Endothelial cell of umbilical vein (primary cell): Measurements from ENCODE around the gene CARD9. TPM values are rescaled to one million over a fixed set of nuclear protein-coding genes. Genes with fewer than 3 reads are reported as not detected.

Source experiments
- BruUV-seq: library from RNA; stranded (reverse); fragments of 400-500 nt; replicated peaks from 2 replicates; lab custom pipeline; 2021; lab: Mats Ljungman, UMichigan
- CTCF ChIA-PET: fragments of 300-600, 350-600 bp; sonication (Branson Sonifier 250); formaldehyde crosslinking; loops from one replicate; lab custom pipeline; 2021; ENCODE audit warnings: antibody characterized with exemption, inconsistent platforms; lab: Charles Lee
- POLR2A ChIA-PET: fragments of 300-600, 350-600 bp; sonication (Branson Sonifier 250); formaldehyde crosslinking; loops from one replicate; lab custom pipeline; 2021; ENCODE audit warnings: antibody characterized with exemption, inconsistent platforms; lab: Charles Lee
- DNase-seq: peaks from one replicate; pipeline ENCODE4 v3.0.0-alpha.2; 2011; ENCODE audit warnings: low read depth, low spot score
- FAIRE-seq: peaks from 2 replicates; lab custom pipeline; 2011; peaks lifted over from hg19 to GRCh38; lab: Jason Lieb, UNC
- H2AFZ ChIP-seq: 2 replicates; pipeline ENCODE4 v1.6.0; 2012; ENCODE audit warnings: low read depth, low read length, control low read depth, inconsistent platforms
- H3K27ac ChIP-seq: 2 replicates; pipeline ENCODE4 v1.5.1; 2011; ENCODE audit warnings: low read depth, mild to moderate bottlenecking, control low read depth, low read length, moderate library complexity; ENCODE audit not compliant: insufficient read depth
- H3K27me3 ChIP-seq, 2 experiments: 2 replicates each; pipeline versions ENCODE4 v1.6.0 to v1.6.1; 2011; ENCODE audit warnings: low read length in 2 of 2, mixed read lengths in 1 of 2; ENCODE audit not compliant: control insufficient read depth in 2 of 2, insufficient read depth in 2 of 2
- H3K36me3 ChIP-seq, 2 experiments: 2 replicates in 1 of 2; 3 replicates in 1 of 2; pipeline ENCODE4 v1.5.1; 2011; ENCODE audit warnings: low read length in 2 of 2, mild to moderate bottlenecking in 1 of 2, moderate library complexity in 1 of 2; ENCODE audit not compliant: control insufficient read depth in 2 of 2, insufficient read depth in 2 of 2; ENCODE audit errors: extremely low read depth in 1 of 2
- H3K4me1 ChIP-seq: 3 replicates; pipeline ENCODE4 v1.5.1; 2011; ENCODE audit warnings: mild to moderate bottlenecking, low read length; ENCODE audit not compliant: control insufficient read depth, insufficient read depth; ENCODE audit errors: extremely low read depth
- H3K4me2 ChIP-seq: 2 replicates; pipeline ENCODE4 v1.6.1; 2011; ENCODE audit warnings: low read length, control low read depth, mixed read lengths; ENCODE audit not compliant: insufficient read depth
- H3K4me3 ChIP-seq, 3 experiments: fragments of 200-600 bp in 1 of 3; sonication (generic), shearing (Covaris generic) in 1 of 3; replicated peaks in 1 of 3; 2 replicates each; pipeline ENCODE4 v1.5.1; 2011 to 2016; ENCODE audit warnings: control low read depth in 3 of 3, low read length in 3 of 3, mild to moderate bottlenecking in 2 of 3, inconsistent platforms in 1 of 3, low read depth in 1 of 3, moderate library complexity in 1 of 3; ENCODE audit not compliant: insufficient read depth in 1 of 3
- H3K79me2 ChIP-seq: 2 replicates; pipeline ENCODE4 v1.6.0; 2012; ENCODE audit warnings: low read length, inconsistent platforms; ENCODE audit not compliant: control insufficient read depth, insufficient read depth
- H3K9ac ChIP-seq: replicated peaks from 2 replicates; pipeline ENCODE3; 2011; ENCODE audit warnings: low read length, control low read depth; ENCODE audit not compliant: insufficient read depth; ENCODE audit errors: extremely low read depth
- H3K9me1 ChIP-seq: replicated peaks from 3 replicates; pipeline ENCODE4 v1.6.0; 2011; ENCODE audit warnings: mild to moderate bottlenecking, low read length; ENCODE audit not compliant: control insufficient read depth, insufficient read depth; ENCODE audit errors: extremely low read depth
- H3K9me3 ChIP-seq: replicated peaks from 2 replicates; pipeline ENCODE4 v1.5.1; 2012; ENCODE audit warnings: low read length, inconsistent platforms; ENCODE audit not compliant: control insufficient read depth, insufficient read depth
- H4K20me1 ChIP-seq: replicated peaks from 2 replicates; pipeline ENCODE3; 2011; ENCODE audit warnings: mild to moderate bottlenecking, low read length; ENCODE audit not compliant: control insufficient read depth, insufficient read depth; ENCODE audit errors: extremely low read depth
- EZH2 ChIP-seq: IDR thresholded peaks from 2 replicates; pipeline ENCODE4 v1.6.1; 2012; ENCODE audit warnings: borderline replicate concordance, low read depth, mild to moderate bottlenecking, moderate library complexity, low read length, inconsistent platforms; ENCODE audit not compliant: severe bottlenecking
- FOS ChIP-seq: IDR thresholded peaks from 2 replicates; pipeline ENCODE4 v1.6.1; 2011; ENCODE audit warnings: mild to moderate bottlenecking, low read length, moderate library complexity, borderline replicate concordance; ENCODE audit not compliant: insufficient read depth
- GATA2 ChIP-seq: IDR thresholded peaks from 2 replicates; pipeline ENCODE4 v1.7.0; 2011; ENCODE audit warnings: low read depth, mild to moderate bottlenecking, moderate library complexity, mixed read lengths, low read length; ENCODE audit not compliant: insufficient read length, insufficient read depth
- JUN ChIP-seq: IDR thresholded peaks from 2 replicates; pipeline ENCODE4 v1.6.1; 2011; ENCODE audit warnings: borderline replicate concordance, low read depth; ENCODE audit not compliant: insufficient read length, insufficient read depth
- MYC ChIP-seq: IDR thresholded peaks from one replicate; pipeline ENCODE4 v1.6.1; 2011; ENCODE audit warnings: mild to moderate bottlenecking, low read depth, low read length
- POLR2A ChIP-seq: IDR thresholded peaks from 2 replicates; pipeline ENCODE4 v1.6.1; 2012; ENCODE audit warnings: low read depth, mild to moderate bottlenecking, control low read depth, low read length
- POLR2AphosphoS5 ChIP-seq: IDR thresholded peaks from 2 replicates; pipeline ENCODE4 v1.6.1; 2012; ENCODE audit warnings: low read depth, mild to moderate bottlenecking, control low read depth, low read length, moderate library complexity; ENCODE audit not compliant: insufficient read depth
- dilution Hi-C: fragments of 300-500 bp; cut with MboI; formaldehyde crosslinking; loops from one replicate; pipeline ENCODE4 v1.15.0; 2019; ENCODE audit warnings: low sequenced_read_pairs; ENCODE audit not compliant: extremely low pct_ligation_motif_present
- intact Hi-C: fragments of 100-400 bp; cut with micrococcal nuclease; formaldehyde crosslinking; loops from one replicate; pipeline ENCODE4 v1.10.0; 2022
- polyA plus RNA-seq, 4 experiments: library from polyadenylated mRNA; depleted of rRNA in 3 of 4; stranded (reverse) in 3 of 4; unstranded in 1 of 4; fragments of >200 nt; gene quantifications; 2 replicates each; pipeline versions ENCODE4 v1.2.1 to v1.2.3, GENCODE V29; 2011 to 2012; ENCODE audit warnings: missing spikeins in 1 of 4
- total RNA-seq: library from RNA; stranded (reverse); gene quantifications from 2 replicates; pipeline ENCODE4 v1.2.3, GENCODE V29; 2021
- TF ChIP-seq, protein P1 (sequence below), 2 donors: IDR thresholded peaks; 1 replicate in 1 of 2; 2 replicates in 1 of 2; pipeline ENCODE4 v1.5.1; 2011; ENCODE audit warnings: low read length in 2 of 2, mild to moderate bottlenecking in 2 of 2, moderate library complexity in 2 of 2, control low read depth in 1 of 2, inconsistent platforms in 1 of 2, low read depth in 1 of 2; ENCODE audit not compliant: insufficient read depth in 1 of 2; ENCODE audit errors: extremely low read depth in 1 of 2
- TF ChIP-seq, protein P2 (sequence below): IDR thresholded peaks from 2 replicates; pipeline ENCODE4 v1.6.1; 2011; ENCODE audit not compliant: insufficient read depth, insufficient read length

Gene CARD9
- total and polyA plus RNA-seq, 2 donors (not counting 3 experiments of a cell fraction or from before 2014, with no cell fraction given): 0.22 to 0.71 TPM

DNA sequence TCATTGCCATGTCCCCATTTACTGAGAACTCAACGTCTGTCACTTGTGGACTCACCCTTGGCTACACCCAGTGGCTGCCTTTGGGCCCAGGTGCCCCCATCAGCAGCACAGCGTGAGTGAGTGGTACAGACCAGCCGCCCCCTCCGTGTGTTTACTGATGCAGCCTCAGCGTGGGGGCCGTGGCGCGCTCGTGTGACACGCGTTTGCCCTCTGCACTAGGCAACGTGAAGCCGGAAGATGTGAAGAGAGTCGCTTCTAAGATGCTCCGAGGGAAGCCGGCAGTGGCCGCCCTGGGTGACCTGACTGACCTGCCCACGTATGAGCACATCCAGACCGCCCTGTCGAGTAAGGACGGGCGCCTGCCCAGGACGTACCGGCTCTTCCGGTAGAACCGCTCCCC is 49.4 kb upstream of the CARD9 start:
- H2AFZ ChIP-seq: no peak overlapping the region
- H3K4me2 ChIP-seq: no peak overlapping the region
- H3K9me3 ChIP-seq: no peaks in the 10 kb centered on the region
- intact Hi-C loops: no loop called here
- H4K20me1 ChIP-seq: no peaks in the 10 kb centered on the region
- DNase-seq: no peak
- no peak overlapping the region for H3K9ac ChIP-seq
- H3K27me3 ChIP-seq: no peaks in the 10 kb centered on the region
- ChIA-PET POLR2A (no interaction called here), CTCF (no interaction called here)
- H3K4me3 ChIP-seq: no peak overlapping the region
- no peaks in the 10 kb centered on the region for H3K4me1 ChIP-seq
- H3K36me3 ChIP-seq: peaks cover 20 to 42% of the 10 kb centered on the region in 2 experiments
- no peaks in the 10 kb centered on the region for H3K79me2 ChIP-seq
- dilution Hi-C loops: no loop called here
- TF ChIP-seq MYC: no peak
- no peak for TF ChIP-seq GATA2
- TF ChIP-seq, protein P1, sequence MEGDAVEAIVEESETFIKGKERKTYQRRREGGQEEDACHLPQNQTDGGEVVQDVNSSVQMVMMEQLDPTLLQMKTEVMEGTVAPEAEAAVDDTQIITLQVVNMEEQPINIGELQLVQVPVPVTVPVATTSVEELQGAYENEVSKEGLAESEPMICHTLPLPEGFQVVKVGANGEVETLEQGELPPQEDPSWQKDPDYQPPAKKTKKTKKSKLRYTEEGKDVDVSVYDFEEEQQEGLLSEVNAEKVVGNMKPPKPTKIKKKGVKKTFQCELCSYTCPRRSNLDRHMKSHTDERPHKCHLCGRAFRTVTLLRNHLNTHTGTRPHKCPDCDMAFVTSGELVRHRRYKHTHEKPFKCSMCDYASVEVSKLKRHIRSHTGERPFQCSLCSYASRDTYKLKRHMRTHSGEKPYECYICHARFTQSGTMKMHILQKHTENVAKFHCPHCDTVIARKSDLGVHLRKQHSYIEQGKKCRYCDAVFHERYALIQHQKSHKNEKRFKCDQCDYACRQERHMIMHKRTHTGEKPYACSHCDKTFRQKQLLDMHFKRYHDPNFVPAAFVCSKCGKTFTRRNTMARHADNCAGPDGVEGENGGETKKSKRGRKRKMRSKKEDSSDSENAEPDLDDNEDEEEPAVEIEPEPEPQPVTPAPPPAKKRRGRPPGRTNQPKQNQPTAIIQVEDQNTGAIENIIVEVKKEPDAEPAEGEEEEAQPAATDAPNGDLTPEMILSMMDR (IDR thresholded peaks at IDR 0.05; ENCODE audit: extremely low read depth in 1 of 2, insufficient read depth in 1 of 2, low read depth in 1 of 2, low read length in 2 of 2): no peak
- TF ChIP-seq POLR2A: no peak
- no peak for TF ChIP-seq JUN
- TF ChIP-seq POLR2AphosphoS5: no peak
- TF ChIP-seq FOS: no peak
- TF ChIP-seq EZH2: no peak
- TF ChIP-seq, protein P2, sequence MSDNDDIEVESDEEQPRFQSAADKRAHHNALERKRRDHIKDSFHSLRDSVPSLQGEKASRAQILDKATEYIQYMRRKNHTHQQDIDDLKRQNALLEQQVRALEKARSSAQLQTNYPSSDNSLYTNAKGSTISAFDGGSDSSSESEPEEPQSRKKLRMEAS: no peak
- no peak overlapping the region for H3K27ac ChIP-seq
- BruUV-seq: no TSS peak
- H3K9me1 ChIP-seq: no peaks in the 10 kb centered on the region
- no peak for FAIRE-seq
